Astrocyte (in vitro differentiated cells and primary cell): Measurements from ENCODE around the gene SPINK5. TPM values are rescaled to one million over a fixed set of nuclear protein-coding genes. Genes with fewer than 3 reads are reported as not detected.
"Not testable (repeated sequence)": the region's sequence is repeated elsewhere in the genome, so short reads cannot be mapped to it uniquely, and the experiment has no call there.

Experiments
- DNase-seq: peaks from one replicate; pipeline ENCODE4 v3.0.0-alpha.2; 2010; ENCODE audit warnings: low read depth
- FAIRE-seq: peaks from 2 replicates; lab custom pipeline; 2011; peaks lifted over from hg19 to GRCh38; lab: Jason Lieb, UNC
- H2AFZ ChIP-seq: 2 replicates; pipeline ENCODE4 v1.6.0; 2012; ENCODE audit warnings: low read depth, low read length, inconsistent platforms
- H3K27ac ChIP-seq: 2 replicates; pipeline ENCODE4 v1.5.1; 2011; ENCODE audit warnings: low read depth, low read length, inconsistent platforms
- H3K27me3 ChIP-seq: 2 replicates; pipeline ENCODE4 v1.6.0; 2011; ENCODE audit warnings: low read length, inconsistent platforms; ENCODE audit not compliant: insufficient read depth
- H3K36me3 ChIP-seq: 2 replicates; pipeline ENCODE4 v1.5.1; 2011; ENCODE audit warnings: low read length, inconsistent platforms; ENCODE audit not compliant: insufficient read depth
- H3K4me1 ChIP-seq: 2 replicates; pipeline ENCODE4 v1.5.1; 2011; ENCODE audit warnings: low read length, inconsistent platforms; ENCODE audit not compliant: insufficient read depth
- H3K4me2 ChIP-seq: 2 replicates; pipeline ENCODE4 v1.6.0; 2012; ENCODE audit warnings: low read length, inconsistent platforms
- H3K4me3 ChIP-seq: 2 replicates; pipeline ENCODE4 v1.5.1; 2011; ENCODE audit warnings: low read depth, mild to moderate bottlenecking, low read length, inconsistent platforms; ENCODE audit not compliant: insufficient read depth
- H3K79me2 ChIP-seq: 2 replicates; pipeline ENCODE4 v1.6.0; 2012; ENCODE audit warnings: mild to moderate bottlenecking, low read length, inconsistent platforms; ENCODE audit not compliant: insufficient read depth
- H3K9ac ChIP-seq: 2 replicates; pipeline ENCODE4 v1.6.0; 2012; ENCODE audit warnings: mild to moderate bottlenecking, low read length, inconsistent platforms
- H3K9me3 ChIP-seq: 2 replicates; pipeline ENCODE4 v1.5.1; 2012; ENCODE audit warnings: low read depth, mild to moderate bottlenecking, low read length, inconsistent platforms; ENCODE audit not compliant: insufficient read depth
- H4K20me1 ChIP-seq: 2 replicates; pipeline ENCODE4 v1.6.0; 2012; ENCODE audit warnings: low read length, inconsistent platforms; ENCODE audit not compliant: insufficient read depth
- H3K27ac Mint-ChIP-seq: one replicate; pipeline ENCODE4 v1.8.0; 2021; ENCODE audit warnings: mild to moderate bottlenecking, mixed read lengths; ENCODE audit not compliant: unreplicated experiment
- H3K27me3 Mint-ChIP-seq: one replicate; pipeline ENCODE4 v1.8.0; 2021; ENCODE audit warnings: low read depth, mixed read lengths; ENCODE audit not compliant: unreplicated experiment
- H3K36me3 Mint-ChIP-seq: one replicate; pipeline ENCODE4 v1.8.0; 2021; ENCODE audit warnings: low read depth, mixed read lengths; ENCODE audit not compliant: unreplicated experiment
- H3K4me1 Mint-ChIP-seq: one replicate; pipeline ENCODE4 v1.8.0; 2021; ENCODE audit warnings: low read depth, mixed read lengths; ENCODE audit not compliant: unreplicated experiment
- H3K4me3 Mint-ChIP-seq: one replicate; pipeline ENCODE4 v1.8.0; 2021; ENCODE audit warnings: mild to moderate bottlenecking, moderate library complexity, mixed read lengths; ENCODE audit not compliant: unreplicated experiment
- H3K9me3 Mint-ChIP-seq: one replicate; pipeline ENCODE4 v1.8.0; 2021; ENCODE audit warnings: mild to moderate bottlenecking, mixed read lengths; ENCODE audit not compliant: unreplicated experiment
- CTCF ChIP-seq: IDR thresholded peaks from 2 replicates; pipeline ENCODE4 v1.5.1; 2011; ENCODE audit warnings: low read depth, mild to moderate bottlenecking, inconsistent platforms, low read length, moderate library complexity; ENCODE audit not compliant: insufficient read depth
- EZH2 ChIP-seq: IDR thresholded peaks from 2 replicates; pipeline ENCODE4 v1.6.1; 2012; ENCODE audit warnings: mild to moderate bottlenecking, low read length, inconsistent platforms; ENCODE audit not compliant: insufficient read depth
- total RNA-seq: library from RNA; stranded (reverse); gene quantifications from 2 replicates; pipeline ENCODE4 v1.2.1, GENCODE V29; 2021

Gene SPINK5
- total RNA-seq, 1 donor from 2014 or later = 1.3 TPM

- Mint-ChIP-seq H3K4me1 (peaks cover 10% of the 10 kb centered on the region), H3K4me3 (no peak overlapping the region)
- TF ChIP-seq EZH2 (no peak), CTCF (no peak)
Measured at GRCh38 chr5:148035676-148036075, 28.1 kb upstream of the SPINK5 start.

GRCh38 chr5:148042881-148043280, 20.9 kb upstream of the SPINK5 start:
- Histone ChIP-seq H3K4me1 (no peaks in the 10 kb centered on the region), H3K27ac (no peak overlapping the region), H3K4me2 (no peak overlapping the region), H3K36me3 (no peaks in the 10 kb centered on the region), H3K27me3 (no peaks in the 10 kb centered on the region), H3K4me3 (no peak overlapping the region), H3K9ac (no peak overlapping the region), H3K79me2 (no peaks in the 10 kb centered on the region), H3K9me3 (no peaks in the 10 kb centered on the region), H4K20me1 (no peaks in the 10 kb centered on the region), H2AFZ (no peak overlapping the region)
- no peak for TF ChIP-seq CTCF
- TF ChIP-seq EZH2 = no peak
- H3K4me3 Mint-ChIP-seq = no peak overlapping the region
- peaks cover 4% of the 10 kb centered on the region for H3K9me3 Mint-ChIP-seq
- H3K4me1 Mint-ChIP-seq = no peaks in the 10 kb centered on the region
- no peaks in the 10 kb centered on the region for H3K36me3 Mint-ChIP-seq
- no peak overlapping the region for H3K27ac Mint-ChIP-seq
- DNase-seq = no peak
- H3K27me3 Mint-ChIP-seq = no peaks in the 10 kb centered on the region
- no peak for FAIRE-seq

More at GRCh38 chr5:148035676-148036075, 28.1 kb upstream of the SPINK5 start:
- Histone ChIP-seq H3K36me3 (no peaks in the 10 kb centered on the region), H3K9me3 (no peaks in the 10 kb centered on the region), H3K27me3 (no peaks in the 10 kb centered on the region), H4K20me1 (no peaks in the 10 kb centered on the region), H3K4me1 (no peaks in the 10 kb centered on the region), H3K4me3 (no peak overlapping the region), H2AFZ (no peak overlapping the region), H3K27ac (no peak overlapping the region), H3K79me2 (no peaks in the 10 kb centered on the region), H3K9ac (no peak overlapping the region), H3K4me2 (no peak overlapping the region)
- Mint-ChIP-seq H3K9me3 (no peaks in the 10 kb centered on the region), H3K27me3 (no peaks in the 10 kb centered on the region), H3K36me3 (no peaks in the 10 kb centered on the region), H3K27ac (no peak overlapping the region)
- no peak for FAIRE-seq
- DNase-seq = no peak

GRCh38 chr5:148043705-148044104, 20.1 kb upstream of the SPINK5 start:
- H3K27ac Mint-ChIP-seq = no peak overlapping the region
- Histone ChIP-seq H2AFZ (no peak overlapping the region), H3K27me3 (no peaks in the 10 kb centered on the region), H3K79me2 (no peaks in the 10 kb centered on the region), H3K4me2 (no peak overlapping the region), H3K36me3 (no peaks in the 10 kb centered on the region), H3K4me1 (no peaks in the 10 kb centered on the region), H4K20me1 (no peaks in the 10 kb centered on the region), H3K4me3 (no peak overlapping the region), H3K27ac (no peak overlapping the region), H3K9ac (no peak overlapping the region), H3K9me3 (no peaks in the 10 kb centered on the region)
- no peaks in the 10 kb centered on the region for H3K4me1 Mint-ChIP-seq
- no peak overlapping the region for H3K4me3 Mint-ChIP-seq
- FAIRE-seq (no peak), DNase-seq (no peak)
- H3K9me3 Mint-ChIP-seq = peaks cover 4% of the 10 kb centered on the region
- H3K36me3 Mint-ChIP-seq = no peaks in the 10 kb centered on the region
- TF ChIP-seq EZH2 (no peak), CTCF (no peak)
- H3K27me3 Mint-ChIP-seq = no peaks in the 10 kb centered on the region

- H3K9me3 ChIP-seq, H3K4me3 Mint-ChIP-seq, H2AFZ ChIP-seq, H3K27me3 Mint-ChIP-seq, H3K9ac ChIP-seq, H3K27me3 ChIP-seq, H3K4me1 ChIP-seq, H3K4me2 ChIP-seq, H3K79me2 ChIP-seq, H3K36me3 Mint-ChIP-seq, H3K36me3 ChIP-seq, H3K4me3 ChIP-seq, H3K4me1 Mint-ChIP-seq, FAIRE-seq, DNase-seq, H4K20me1 ChIP-seq, H3K27ac Mint-ChIP-seq, H3K27ac ChIP-seq: not testable (repeated sequence)
- peaks cover 28% of the 10 kb centered on the region for H3K9me3 Mint-ChIP-seq
Measured at GRCh38 chr5:148055160-148055559, 8.6 kb upstream of the SPINK5 start.
